GM19468 (cell line): Measurements from ENCODE around the gene RTL10.

Experiments
- ATAC-seq: cut with Tn5 transposase; IDR thresholded peaks from one replicate; pipeline ENCODE4 v1.9.1; 2021; ENCODE audit warnings: mild to moderate bottlenecking, moderate library complexity, moderate number of reproducible peaks; ENCODE audit not compliant: unreplicated experiment; ENCODE audit errors: extremely low read depth

The RTL10 gene

GRCh38 chr22:19867617-19868016 lies 12.9 kb upstream of the RTL10 start:
- ATAC-seq = no peak

- ATAC-seq = no peak
These were observed 12.0 kb upstream of the RTL10 start for GRCh38 chr22:19866665-19867009.

- no peak for ATAC-seq
These were observed 10.6 kb upstream of the RTL10 start for GRCh38 chr22:19865141-19865829.

GRCh38 chr22:19864538-19865106 lies 9.9 kb upstream of the RTL10 start:
- ATAC-seq = no peak

- ATAC-seq = no peak
These were observed 8.9 kb upstream of the RTL10 start for GRCh38 chr22:19863571-19863970.

- no peak for ATAC-seq
These were observed 8.1 kb upstream of the RTL10 start for GRCh38 chr22:19862619-19863246.

- no peak for ATAC-seq
These were observed 5.3 kb upstream of the RTL10 start for GRCh38 chr22:19859861-19860510.

GRCh38 chr22:19857382-19857781 lies 2.7 kb upstream of the RTL10 start:
- ATAC-seq = no peak

GRCh38 chr22:19855504-19856409 lies 1.1 kb upstream of the RTL10 start:
- no peak for ATAC-seq

- ATAC-seq = no peak
These were observed 546 bp downstream of the RTL10 start for GRCh38 chr22:19853879-19854777.

- no peak for ATAC-seq
These were observed 1.4 kb downstream of the RTL10 start for GRCh38 chr22:19853058-19853878.

GRCh38 chr22:19852177-19852781 lies 2.4 kb downstream of the RTL10 start:
- no peak for ATAC-seq

GRCh38 chr22:19851291-19852176 lies 3.1 kb downstream of the RTL10 start:
- ATAC-seq = no peak

- ATAC-seq = no peak
These were observed 3.9 kb downstream of the RTL10 start for GRCh38 chr22:19850763-19851109.

GRCh38 chr22:19849835-19850762 lies 4.6 kb downstream of the RTL10 start:
- no peak for ATAC-seq
